Loucy (cell line): ENCODE measurements around the gene STIM1.

Experiments used
- EZH2phosphoT487 ChIP-seq: fragments of 200-600 bp; IDR thresholded peaks from 2 replicates; pipeline ENCODE4 v1.6.1; 2018; ENCODE audit warnings: antibody characterized with exemption, mild to moderate bottlenecking, moderate library complexity, borderline replicate concordance
- TF ChIP-seq, protein P1 (sequence below): fragments of 200-600 bp; sonication (generic); conservative IDR thresholded peaks from 2 replicates; pipeline ENCODE4 v1.5.1; 2014; ENCODE audit warnings: mild to moderate bottlenecking, antibody characterized with exemption, low read length

GRCh38 chr11:3808861-3809623, 46.4 kb upstream of the STIM1 start:
- TF ChIP-seq, protein P1, sequence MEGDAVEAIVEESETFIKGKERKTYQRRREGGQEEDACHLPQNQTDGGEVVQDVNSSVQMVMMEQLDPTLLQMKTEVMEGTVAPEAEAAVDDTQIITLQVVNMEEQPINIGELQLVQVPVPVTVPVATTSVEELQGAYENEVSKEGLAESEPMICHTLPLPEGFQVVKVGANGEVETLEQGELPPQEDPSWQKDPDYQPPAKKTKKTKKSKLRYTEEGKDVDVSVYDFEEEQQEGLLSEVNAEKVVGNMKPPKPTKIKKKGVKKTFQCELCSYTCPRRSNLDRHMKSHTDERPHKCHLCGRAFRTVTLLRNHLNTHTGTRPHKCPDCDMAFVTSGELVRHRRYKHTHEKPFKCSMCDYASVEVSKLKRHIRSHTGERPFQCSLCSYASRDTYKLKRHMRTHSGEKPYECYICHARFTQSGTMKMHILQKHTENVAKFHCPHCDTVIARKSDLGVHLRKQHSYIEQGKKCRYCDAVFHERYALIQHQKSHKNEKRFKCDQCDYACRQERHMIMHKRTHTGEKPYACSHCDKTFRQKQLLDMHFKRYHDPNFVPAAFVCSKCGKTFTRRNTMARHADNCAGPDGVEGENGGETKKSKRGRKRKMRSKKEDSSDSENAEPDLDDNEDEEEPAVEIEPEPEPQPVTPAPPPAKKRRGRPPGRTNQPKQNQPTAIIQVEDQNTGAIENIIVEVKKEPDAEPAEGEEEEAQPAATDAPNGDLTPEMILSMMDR = peak; percentile 79
- TF ChIP-seq EZH2phosphoT487 = no peak
